HG03439 (cell line): ENCODE measurements around the gene ZNF771.
"Not testable (repeated sequence)": the region's sequence is repeated elsewhere in the genome, so short reads cannot be mapped to it uniquely, and the experiment has no call there.

Experiments
- ATAC-seq: cut with Tn5 transposase; IDR thresholded peaks from one replicate; pipeline ENCODE4 v1.9.1; 2021; ENCODE audit warnings: mild to moderate bottlenecking, moderate library complexity; ENCODE audit not compliant: unreplicated experiment

Gene ZNF771

GRCh38 chr16:30429678-30430427 lies 22.4 kb downstream of the ZNF771 start, which contains the start of gene DCTPP1:
Gene DCTPP1 (minus strand): TSS chr16:30430030. CDS start chr16:30429980, 50 bp downstream.
- peak; percentile 98 for ATAC-seq

- ATAC-seq = peak; percentile 14
Observed at GRCh38 chr16:30430428-30430970, 23.1 kb downstream of the ZNF771 start.

- no peak for ATAC-seq
Observed at GRCh38 chr16:30434852-30435251, 27.4 kb downstream of the ZNF771 start.

- ATAC-seq = no peak
Observed at GRCh38 chr16:30437511-30438046, 30.2 kb downstream of the ZNF771 start.

- no peak for ATAC-seq
Observed at GRCh38 chr16:30438835-30439234, 31.4 kb downstream of the ZNF771 start.

GRCh38 chr16:30439720-30440348 lies 32.4 kb downstream of the ZNF771 start:
- no peak for ATAC-seq

- no peak for ATAC-seq
Observed at GRCh38 chr16:30443631-30444030, 36.2 kb downstream of the ZNF771 start.

GRCh38 chr16:30444231-30445148 lies 37.1 kb downstream of the ZNF771 start:
- no peak for ATAC-seq

GRCh38 chr16:30445149-30445407 lies 37.7 kb downstream of the ZNF771 start:
- ATAC-seq = no peak

GRCh38 chr16:30445408-30446202 lies 38.2 kb downstream of the ZNF771 start, which contains the start of gene SEPHS2:
Gene SEPHS2 (minus strand): TSS chr16:30445874. CDS start chr16:30445727, 147 bp downstream.
- ATAC-seq = peak; percentile 84

- no peak for ATAC-seq
Observed at GRCh38 chr16:30446203-30446595, 38.8 kb downstream of the ZNF771 start.

- ATAC-seq = no peak
Observed at GRCh38 chr16:30447512-30448226, 40.3 kb downstream of the ZNF771 start.

GRCh38 chr16:30449116-30449435 lies 41.7 kb downstream of the ZNF771 start:
- ATAC-seq = no peak

GRCh38 chr16:30452709-30453580 lies 45.5 kb downstream of the ZNF771 start:
- not testable (repeated sequence) for ATAC-seq

GRCh38 chr16:30456302-30456701 lies 48.9 kb downstream of the ZNF771 start:
- ATAC-seq = no peak

- ATAC-seq = no peak
Observed at GRCh38 chr16:30457256-30457655, 49.9 kb downstream of the ZNF771 start.

- ATAC-seq = no peak
Observed at GRCh38 chr16:30457743-30458560, 50.5 kb downstream of the ZNF771 start.
